ENCODE data around the gene PRM2.

PRM2 gene

DNA sequence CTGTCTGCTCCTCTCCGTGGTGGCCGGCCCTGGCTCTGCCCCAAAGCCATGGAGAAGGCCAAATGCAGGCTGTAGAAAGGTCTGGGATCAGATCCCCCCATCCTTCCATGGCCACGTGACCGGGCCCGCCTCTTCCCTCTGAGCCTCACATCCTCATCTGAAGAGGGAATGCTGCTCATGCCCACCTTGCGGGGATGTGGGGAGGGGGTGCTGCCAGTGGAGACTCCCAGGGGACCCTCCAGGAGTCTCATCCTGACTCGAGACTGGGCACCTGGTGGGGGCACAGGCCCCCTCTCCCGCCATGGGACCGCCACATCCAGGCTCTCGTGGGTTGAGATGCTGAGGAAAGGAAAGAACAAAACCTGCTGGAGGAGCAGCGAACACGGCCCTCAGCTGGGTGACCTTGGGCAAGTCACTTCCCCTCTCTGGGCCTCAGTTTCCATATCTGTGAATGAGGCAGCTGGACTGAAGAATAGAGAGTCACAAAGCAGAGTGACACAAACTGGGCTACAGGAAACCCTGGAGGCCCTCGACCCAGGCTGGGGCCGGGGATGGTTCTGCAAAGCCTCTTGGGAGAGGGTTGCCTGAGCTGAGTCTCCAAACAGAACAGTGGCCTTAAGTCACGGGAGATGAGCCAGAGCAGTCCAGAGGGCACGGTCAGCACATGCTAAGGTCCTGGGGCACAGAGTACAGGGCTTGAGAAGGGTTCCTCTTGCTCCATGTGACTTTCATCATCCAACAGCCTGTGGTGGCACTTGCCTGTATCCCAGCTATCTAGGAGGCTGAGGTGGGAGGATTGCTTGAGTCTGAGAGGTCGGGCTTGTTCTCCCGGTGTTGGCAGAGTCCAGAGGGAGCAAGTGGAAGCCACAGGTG lies 50.4 kb downstream of the PRM2 start:
- no peak for ATAC-seq
- TF ChIP-seq ZFP30 (CRISPR knock-in tag; IDR thresholded peaks at IDR 0.05): no peak
- no peak for TF ChIP-seq ARNTL (CRISPR knock-in tag; IDR thresholded peaks at IDR 0.05; ENCODE audit: borderline replicate concordance, low read depth)
- TF ChIP-seq, protein P1, sequence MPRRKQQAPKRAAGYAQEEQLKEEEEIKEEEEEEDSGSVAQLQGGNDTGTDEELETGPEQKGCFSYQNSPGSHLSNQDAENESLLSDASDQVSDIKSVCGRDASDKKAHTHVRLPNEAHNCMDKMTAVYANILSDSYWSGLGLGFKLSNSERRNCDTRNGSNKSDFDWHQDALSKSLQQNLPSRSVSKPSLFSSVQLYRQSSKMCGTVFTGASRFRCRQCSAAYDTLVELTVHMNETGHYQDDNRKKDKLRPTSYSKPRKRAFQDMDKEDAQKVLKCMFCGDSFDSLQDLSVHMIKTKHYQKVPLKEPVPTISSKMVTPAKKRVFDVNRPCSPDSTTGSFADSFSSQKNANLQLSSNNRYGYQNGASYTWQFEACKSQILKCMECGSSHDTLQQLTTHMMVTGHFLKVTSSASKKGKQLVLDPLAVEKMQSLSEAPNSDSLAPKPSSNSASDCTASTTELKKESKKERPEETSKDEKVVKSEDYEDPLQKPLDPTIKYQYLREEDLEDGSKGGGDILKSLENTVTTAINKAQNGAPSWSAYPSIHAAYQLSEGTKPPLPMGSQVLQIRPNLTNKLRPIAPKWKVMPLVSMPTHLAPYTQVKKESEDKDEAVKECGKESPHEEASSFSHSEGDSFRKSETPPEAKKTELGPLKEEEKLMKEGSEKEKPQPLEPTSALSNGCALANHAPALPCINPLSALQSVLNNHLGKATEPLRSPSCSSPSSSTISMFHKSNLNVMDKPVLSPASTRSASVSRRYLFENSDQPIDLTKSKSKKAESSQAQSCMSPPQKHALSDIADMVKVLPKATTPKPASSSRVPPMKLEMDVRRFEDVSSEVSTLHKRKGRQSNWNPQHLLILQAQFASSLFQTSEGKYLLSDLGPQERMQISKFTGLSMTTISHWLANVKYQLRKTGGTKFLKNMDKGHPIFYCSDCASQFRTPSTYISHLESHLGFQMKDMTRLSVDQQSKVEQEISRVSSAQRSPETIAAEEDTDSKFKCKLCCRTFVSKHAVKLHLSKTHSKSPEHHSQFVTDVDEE (CRISPR knock-in tag; IDR thresholded peaks at IDR 0.05): no peak
- TF ChIP-seq, protein P2, sequence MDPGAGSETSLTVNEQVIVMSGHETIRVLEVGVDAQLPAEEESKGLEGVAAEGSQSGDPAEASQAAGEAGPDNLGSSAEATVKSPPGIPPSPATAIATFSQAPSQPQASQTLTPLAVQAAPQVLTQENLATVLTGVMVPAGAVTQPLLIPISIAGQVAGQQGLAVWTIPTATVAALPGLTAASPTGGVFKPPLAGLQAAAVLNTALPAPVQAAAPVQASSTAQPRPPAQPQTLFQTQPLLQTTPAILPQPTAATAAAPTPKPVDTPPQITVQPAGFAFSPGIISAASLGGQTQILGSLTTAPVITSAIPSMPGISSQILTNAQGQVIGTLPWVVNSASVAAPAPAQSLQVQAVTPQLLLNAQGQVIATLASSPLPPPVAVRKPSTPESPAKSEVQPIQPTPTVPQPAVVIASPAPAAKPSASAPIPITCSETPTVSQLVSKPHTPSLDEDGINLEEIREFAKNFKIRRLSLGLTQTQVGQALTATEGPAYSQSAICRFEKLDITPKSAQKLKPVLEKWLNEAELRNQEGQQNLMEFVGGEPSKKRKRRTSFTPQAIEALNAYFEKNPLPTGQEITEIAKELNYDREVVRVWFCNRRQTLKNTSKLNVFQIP (CRISPR knock-in tag; IDR thresholded peaks at IDR 0.05; ENCODE audit: borderline replicate concordance, low read depth): no peak
- TF ChIP-seq PPARA (CRISPR knock-in tag; IDR thresholded peaks at IDR 0.05; ENCODE audit: borderline replicate concordance): no peak
- TF ChIP-seq GLIS3 (CRISPR knock-in tag; IDR thresholded peaks at IDR 0.05): no peak
- no peak for TF ChIP-seq ZC3H10 (CRISPR knock-in tag; IDR thresholded peaks at IDR 0.05)
- no peak for TF ChIP-seq OSR1 (CRISPR knock-in tag; IDR thresholded peaks at IDR 0.05)
- no peak for TF ChIP-seq ZNF70 (CRISPR knock-in tag; IDR thresholded peaks at IDR 0.05)
- TF ChIP-seq CSDC2 (CRISPR knock-in tag; IDR thresholded peaks at IDR 0.05): no peak

All from SK-N-SH treated with all-trans-retinoic acid at 6 μM for 48 hours (cell line).